GM23338 (cell line): ENCODE results near the gene CDCA4. TPM values are rescaled to one million over a fixed set of nuclear protein-coding genes. Genes with fewer than 3 reads are reported as not detected.

Source experiments
- ATAC-seq: fragments of 200-7000 bp; cut with Tn5 transposase; 3 replicates; pipeline ENCODE4 v1.9.1; 2020
- DNase-seq: peaks from one replicate; pipeline ENCODE4 v3.0.0-alpha.2; 2015; ENCODE audit warnings: low spot score
- H2AFZ ChIP-seq: fragments of 200-600 bp; sonication (generic); 2 replicates; pipeline ENCODE4 v1.8.0; 2016; ENCODE audit warnings: antibody characterized with exemption, mild to moderate bottlenecking, moderate library complexity
- H3F3A ChIP-seq: fragments of 200-600 bp; sonication (generic); replicated peaks from 2 replicates; pipeline ENCODE4 v1.8.0; 2017; ENCODE audit warnings: antibody characterized with exemption, mixed run types, low read depth
- H3K27ac ChIP-seq: fragments of 200-600 bp; sonication (generic); 2 replicates; pipeline ENCODE4 v1.6.1; 2016; ENCODE audit warnings: low read depth
- H3K27me3 ChIP-seq: fragments of 200-600 bp; sonication (generic); 2 replicates; pipeline ENCODE4 v1.8.0; 2016; ENCODE audit warnings: mild to moderate bottlenecking, mixed run types, moderate library complexity; ENCODE audit not compliant: insufficient read depth
- H3K36me3 ChIP-seq: fragments of 200-600 bp; sonication (generic); 2 replicates; pipeline ENCODE4 v1.8.0; 2016; ENCODE audit warnings: mild to moderate bottlenecking; ENCODE audit not compliant: insufficient read depth
- H3K4me1 ChIP-seq: fragments of 200-600 bp; sonication (generic); 2 replicates; pipeline ENCODE4 v1.8.0; 2016; ENCODE audit warnings: mild to moderate bottlenecking, moderate library complexity; ENCODE audit not compliant: insufficient read depth
- H3K4me2 ChIP-seq: fragments of 200-600 bp; sonication (generic); 2 replicates; pipeline ENCODE4 v1.7.1; 2017; ENCODE audit warnings: mixed run types
- H3K4me3 ChIP-seq: fragments of 200-600 bp; sonication (generic); 2 replicates; pipeline ENCODE4 v1.6.1; 2016; ENCODE audit warnings: mixed run types
- H3K79me2 ChIP-seq: fragments of 200-600 bp; sonication (generic); replicated peaks from 2 replicates; pipeline ENCODE4 v1.8.0; 2017; ENCODE audit warnings: mild to moderate bottlenecking; ENCODE audit not compliant: insufficient read depth
- H3K9me2 ChIP-seq: fragments of 200-600 bp; sonication (generic); 2 replicates; pipeline ENCODE4 v1.8.0; 2017; ENCODE audit not compliant: insufficient read depth
- H4K20me1 ChIP-seq: fragments of 200-600 bp; sonication (generic); replicated peaks from 2 replicates; pipeline ENCODE4 v1.8.0; 2017; ENCODE audit warnings: mild to moderate bottlenecking; ENCODE audit not compliant: insufficient read depth
- H3K27ac Mint-ChIP-seq: 2 replicates; pipeline ENCODE4 v1.8.0; 2020; ENCODE audit warnings: inconsistent platforms, mild to moderate bottlenecking, moderate library complexity, mixed read lengths
- H3K27me3 Mint-ChIP-seq: 3 replicates; pipeline ENCODE4 v1.8.0; 2022; ENCODE audit warnings: low read depth, mild to moderate bottlenecking, moderate library complexity, mixed read lengths, inconsistent platforms; ENCODE audit not compliant: insufficient read depth, poor library complexity
- H3K36me3 Mint-ChIP-seq: 3 replicates; pipeline ENCODE4 v1.8.0; 2021; ENCODE audit warnings: low read depth, mild to moderate bottlenecking, inconsistent platforms, moderate library complexity, mixed read lengths
- H3K4me1 Mint-ChIP-seq: 3 replicates; pipeline ENCODE4 v1.8.0; 2020; ENCODE audit warnings: mild to moderate bottlenecking, inconsistent platforms, mixed read lengths
- H3K4me3 Mint-ChIP-seq: 3 replicates; pipeline ENCODE4 v1.8.0; 2021; ENCODE audit warnings: moderate library complexity, mild to moderate bottlenecking, inconsistent platforms, mixed read lengths
- H3K9me3 Mint-ChIP-seq: 3 replicates; pipeline ENCODE4 v1.8.0; 2020; ENCODE audit warnings: moderate library complexity, mild to moderate bottlenecking, inconsistent platforms, mixed read lengths
- EZH2 ChIP-seq: fragments of 200-600 bp; sonication (generic); IDR thresholded peaks from one replicate; pipeline ENCODE4 v1.8.0; 2017; ENCODE audit warnings: antibody characterized with exemption, mild to moderate bottlenecking, low read depth; ENCODE audit not compliant: unreplicated experiment
- EZH2phosphoT487 ChIP-seq: fragments of 200-600 bp; sonication (generic); IDR thresholded peaks from one replicate; pipeline ENCODE4 v1.8.1; 2018; ENCODE audit warnings: antibody characterized with exemption; ENCODE audit not compliant: unreplicated experiment
- JUNB ChIP-seq: IDR thresholded peaks from one replicate; pipeline ENCODE4 v1.6.1; 2016; ENCODE audit warnings: antibody characterized with exemption; ENCODE audit not compliant: unreplicated experiment
- REST ChIP-seq: IDR thresholded peaks from one replicate; pipeline ENCODE4 v1.6.1; 2018; ENCODE audit warnings: antibody characterized with exemption; ENCODE audit not compliant: unreplicated experiment
- ZNF114 ChIP-seq: fragments of 250-450 bp; sonication (Bioruptor Pico); IDR thresholded peaks from 2 replicates; pipeline ENCODE4 v1.5.0; 2020; ENCODE audit warnings: mild to moderate bottlenecking, moderate library complexity
- polyA plus RNA-seq: library from polyadenylated mRNA; unstranded; fragments of >200 nt; fragmentation: Nextera tagmentation; extraction: Ambion mirVana; gene quantifications from 2 replicates; pipeline ENCODE4 v1.2.1, GENCODE V29; 2016
- total RNA-seq: library from RNA; depleted of rRNA; stranded (reverse); fragments of >200 nt; shearing (Covaris generic); gene quantifications from 2 replicates; pipeline ENCODE4 v1.2.3, GENCODE V29; 2014
- TF ChIP-seq, protein P1 (sequence below): fragments of 250-450 bp; sonication (Bioruptor Pico); IDR thresholded peaks from 2 replicates; pipeline ENCODE4 v1.5.0; 2020; ENCODE audit warnings: mild to moderate bottlenecking, moderate library complexity

The CDCA4 gene
- total and polyA plus RNA-seq, 2 experiments from 2014 or later, result 32.6 to 70.7 TPM

- TF ChIP-seq, protein P1, sequence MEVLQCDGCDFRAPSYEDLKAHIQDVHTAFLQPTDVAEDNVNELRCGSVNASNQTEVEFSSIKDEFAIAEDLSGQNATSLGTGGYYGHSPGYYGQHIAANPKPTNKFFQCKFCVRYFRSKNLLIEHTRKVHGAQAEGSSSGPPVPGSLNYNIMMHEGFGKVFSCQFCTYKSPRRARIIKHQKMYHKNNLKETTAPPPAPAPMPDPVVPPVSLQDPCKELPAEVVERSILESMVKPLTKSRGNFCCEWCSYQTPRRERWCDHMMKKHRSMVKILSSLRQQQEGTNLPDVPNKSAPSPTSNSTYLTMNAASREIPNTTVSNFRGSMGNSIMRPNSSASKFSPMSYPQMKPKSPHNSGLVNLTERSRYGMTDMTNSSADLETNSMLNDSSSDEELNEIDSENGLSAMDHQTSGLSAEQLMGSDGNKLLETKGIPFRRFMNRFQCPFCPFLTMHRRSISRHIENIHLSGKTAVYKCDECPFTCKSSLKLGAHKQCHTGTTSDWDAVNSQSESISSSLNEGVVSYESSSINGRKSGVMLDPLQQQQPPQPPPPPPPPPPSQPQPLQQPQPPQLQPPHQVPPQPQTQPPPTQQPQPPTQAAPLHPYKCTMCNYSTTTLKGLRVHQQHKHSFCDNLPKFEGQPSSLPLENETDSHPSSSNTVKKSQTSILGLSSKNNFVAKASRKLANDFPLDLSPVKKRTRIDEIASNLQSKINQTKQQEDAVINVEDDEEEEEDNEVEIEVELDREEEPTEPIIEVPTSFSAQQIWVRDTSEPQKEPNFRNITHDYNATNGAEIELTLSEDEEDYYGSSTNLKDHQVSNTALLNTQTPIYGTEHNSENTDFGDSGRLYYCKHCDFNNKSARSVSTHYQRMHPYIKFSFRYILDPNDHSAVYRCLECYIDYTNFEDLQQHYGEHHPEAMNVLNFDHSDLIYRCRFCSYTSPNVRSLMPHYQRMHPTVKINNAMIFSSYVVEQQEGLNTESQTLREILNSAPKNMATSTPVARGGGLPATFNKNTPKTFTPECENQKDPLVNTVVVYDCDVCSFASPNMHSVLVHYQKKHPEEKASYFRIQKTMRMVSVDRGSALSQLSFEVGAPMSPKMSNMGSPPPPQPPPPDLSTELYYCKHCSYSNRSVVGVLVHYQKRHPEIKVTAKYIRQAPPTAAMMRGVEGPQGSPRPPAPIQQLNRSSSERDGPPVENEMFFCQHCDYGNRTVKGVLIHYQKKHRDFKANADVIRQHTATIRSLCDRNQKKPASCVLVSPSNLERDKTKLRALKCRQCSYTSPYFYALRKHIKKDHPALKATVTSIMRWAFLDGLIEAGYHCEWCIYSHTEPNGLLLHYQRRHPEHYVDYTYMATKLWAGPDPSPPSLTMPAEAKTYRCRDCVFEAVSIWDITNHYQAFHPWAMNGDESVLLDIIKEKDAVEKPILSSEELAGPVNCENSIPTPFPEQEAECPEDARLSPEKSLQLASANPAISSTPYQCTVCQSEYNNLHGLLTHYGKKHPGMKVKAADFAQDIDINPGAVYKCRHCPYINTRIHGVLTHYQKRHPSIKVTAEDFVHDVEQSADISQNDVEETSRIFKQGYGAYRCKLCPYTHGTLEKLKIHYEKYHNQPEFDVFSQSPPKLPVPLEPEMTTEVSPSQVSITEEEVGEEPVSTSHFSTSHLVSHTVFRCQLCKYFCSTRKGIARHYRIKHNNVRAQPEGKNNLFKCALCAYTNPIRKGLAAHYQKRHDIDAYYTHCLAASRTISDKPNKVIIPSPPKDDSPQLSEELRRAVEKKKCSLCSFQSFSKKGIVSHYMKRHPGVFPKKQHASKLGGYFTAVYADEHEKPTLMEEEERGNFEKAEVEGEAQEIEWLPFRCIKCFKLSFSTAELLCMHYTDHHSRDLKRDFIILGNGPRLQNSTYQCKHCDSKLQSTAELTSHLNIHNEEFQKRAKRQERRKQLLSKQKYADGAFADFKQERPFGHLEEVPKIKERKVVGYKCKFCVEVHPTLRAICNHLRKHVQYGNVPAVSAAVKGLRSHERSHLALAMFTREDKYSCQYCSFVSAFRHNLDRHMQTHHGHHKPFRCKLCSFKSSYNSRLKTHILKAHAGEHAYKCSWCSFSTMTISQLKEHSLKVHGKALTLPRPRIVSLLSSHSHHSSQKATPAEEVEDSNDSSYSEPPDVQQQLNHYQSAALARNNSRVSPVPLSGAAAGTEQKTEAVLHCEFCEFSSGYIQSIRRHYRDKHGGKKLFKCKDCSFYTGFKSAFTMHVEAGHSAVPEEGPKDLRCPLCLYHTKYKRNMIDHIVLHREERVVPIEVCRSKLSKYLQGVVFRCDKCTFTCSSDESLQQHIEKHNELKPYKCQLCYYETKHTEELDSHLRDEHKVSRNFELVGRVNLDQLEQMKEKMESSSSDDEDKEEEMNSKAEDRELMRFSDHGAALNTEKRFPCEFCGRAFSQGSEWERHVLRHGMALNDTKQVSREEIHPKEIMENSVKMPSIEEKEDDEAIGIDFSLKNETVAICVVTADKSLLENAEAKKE (CRISPR knock-in tag), result no peak
- no peak for TF ChIP-seq EZH2
These were observed 22.8 kb upstream of the CDCA4 start (continued) for GRCh38 chr14:105043641-105044040.

- H3K36me3 ChIP-seq, result no peaks in the 10 kb centered on the region
- Mint-ChIP-seq H3K4me3 (no peak overlapping the region), H3K4me1 (peaks cover 6% of the 10 kb centered on the region)
- TF ChIP-seq EZH2phosphoT487 (no peak), REST (no peak), ZNF114 (no peak), JUNB (no peak)
- TF ChIP-seq, protein P1 (CRISPR knock-in tag), result no peak
These were observed 21.9 kb upstream of the CDCA4 start for GRCh38 chr14:105042813-105043212.

More at GRCh38 chr14:105042813-105043212, 21.9 kb upstream of the CDCA4 start:
- Mint-ChIP-seq H3K27ac (no peak overlapping the region), H3K27me3 (peaks cover 12% of the 10 kb centered on the region), H3K36me3 (no peaks in the 10 kb centered on the region), H3K9me3 (no peaks in the 10 kb centered on the region)
- H4K20me1 ChIP-seq, result no peaks in the 10 kb centered on the region
- H3K4me1 ChIP-seq, result no peaks in the 10 kb centered on the region
- H3K9me2 ChIP-seq, result no peaks in the 10 kb centered on the region
- DNase-seq (no peak), ATAC-seq (no peak)
- no peak overlapping the region for H3K4me3 ChIP-seq
- H3K79me2 ChIP-seq, result no peaks in the 10 kb centered on the region
- H3F3A ChIP-seq, result no peaks in the 10 kb centered on the region
- no peak overlapping the region for H3K4me2 ChIP-seq
- 0 out of 2 replicates have a peak overlapping the region, but pooled peaks have one; percentile 66 for H2AFZ ChIP-seq
- no peak overlapping the region for H3K27ac ChIP-seq
- no peaks in the 10 kb centered on the region for H3K27me3 ChIP-seq
